ENCODE measurements around the gene HOXA11. TPM values are rescaled to one million over a fixed set of nuclear protein-coding genes. Genes with fewer than 3 reads are reported as not detected.

The HOXA11 gene
- total RNA-seq, 1 donor from 2014 or later: not detected

DNA sequence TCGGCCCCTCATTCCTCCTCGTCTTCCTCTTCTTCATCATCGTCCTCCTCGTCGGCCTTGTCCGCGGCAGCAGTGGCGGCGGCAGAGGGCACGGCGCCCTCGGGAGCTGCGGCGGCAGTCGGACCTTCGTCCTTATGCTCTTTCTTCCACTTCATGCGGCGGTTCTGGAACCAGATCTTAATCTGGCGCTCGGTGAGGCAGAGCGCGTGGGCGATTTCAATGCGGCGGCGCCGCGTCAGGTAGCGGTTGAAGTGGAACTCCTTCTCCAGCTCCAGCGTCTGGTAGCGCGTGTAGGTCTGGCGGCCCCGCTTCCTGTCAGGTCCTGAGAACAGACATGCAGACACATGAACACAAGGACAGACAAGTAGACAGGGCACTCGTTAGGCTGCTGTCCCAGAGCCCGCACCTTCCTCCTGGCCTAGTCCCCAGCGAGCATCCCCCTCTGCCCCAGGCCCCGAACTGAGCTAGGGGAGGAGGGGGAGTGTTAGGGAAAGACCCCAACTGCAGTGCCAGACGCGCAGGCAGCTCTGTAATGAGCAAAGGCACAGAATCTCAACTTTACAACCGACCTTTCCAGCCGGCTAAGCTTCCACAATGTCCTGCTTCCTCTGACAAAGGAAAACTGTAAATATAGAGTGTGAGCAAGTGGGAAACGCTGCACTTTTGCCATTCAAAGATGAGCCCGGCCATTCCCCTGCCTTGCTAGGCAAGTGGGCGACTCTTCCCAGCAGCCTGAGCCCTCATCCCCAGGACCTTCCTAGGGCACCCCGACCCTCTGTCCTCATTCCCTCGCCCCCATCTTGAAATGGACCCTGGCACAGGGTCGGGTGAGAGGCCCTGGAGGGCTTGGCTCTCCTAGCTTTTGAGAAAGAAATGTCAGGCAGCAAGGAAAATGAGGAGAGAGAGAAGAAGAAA lies 29.9 kb downstream of the HOXA11 start:
- intact Hi-C loops (cut with micrococcal nuclease): no loop called here
- DNase-seq: no peak

DNA sequence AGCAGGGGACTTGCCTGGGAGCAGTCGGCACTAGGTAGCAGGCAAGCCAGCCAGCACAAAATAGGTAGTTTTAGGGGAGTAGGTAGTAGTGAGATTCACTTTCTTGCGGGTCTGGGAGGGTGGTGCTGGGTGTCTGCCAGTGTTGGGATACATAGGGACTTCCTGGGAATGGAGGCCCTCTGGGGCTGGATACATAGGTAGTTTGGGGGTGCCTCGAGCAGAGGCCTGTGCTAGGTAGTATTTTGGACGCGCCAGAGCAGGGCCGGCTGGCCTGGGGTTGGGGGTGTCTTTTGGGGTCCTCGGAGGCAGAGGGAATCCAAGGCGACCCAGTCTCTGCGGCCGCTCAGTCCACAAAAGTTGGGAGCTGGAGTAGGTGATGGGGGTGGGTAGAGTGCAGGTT lies 30.7 kb downstream of the HOXA11 start:
- ATAC-seq (no peak), DNase-seq (no peak)
- intact Hi-C loops (cut with micrococcal nuclease): no loop called here

More for the DNA sequence above, 29.9 kb downstream of the HOXA11 start:
- no peak for ATAC-seq

- intact Hi-C loops (cut with micrococcal nuclease): no loop called here
- DNase-seq (no peak), ATAC-seq (no peak)
Observed at GRCh38 chr7:27153526-27153925, 31.5 kb downstream of the HOXA11 start.

GRCh38 chr7:27152816-27153442 lies 32.1 kb downstream of the HOXA11 start:
- intact Hi-C loops (cut with micrococcal nuclease): no loop called here
- no peak for DNase-seq

GRCh38 chr7:27151931-27152815 lies 32.9 kb downstream of the HOXA11 start, which contains the start of gene HOXA3:
TSS of gene HOXA3 (minus strand) at chr7:27152583. CDS start at chr7:27110640, 41,943 bp downstream.
- ATAC-seq: no peak
- DNase-seq: no peak
- intact Hi-C loops (cut with micrococcal nuclease): no loop called here

More at GRCh38 chr7:27152816-27153442, 32.1 kb downstream of the HOXA11 start:
- no peak for ATAC-seq

DNA sequence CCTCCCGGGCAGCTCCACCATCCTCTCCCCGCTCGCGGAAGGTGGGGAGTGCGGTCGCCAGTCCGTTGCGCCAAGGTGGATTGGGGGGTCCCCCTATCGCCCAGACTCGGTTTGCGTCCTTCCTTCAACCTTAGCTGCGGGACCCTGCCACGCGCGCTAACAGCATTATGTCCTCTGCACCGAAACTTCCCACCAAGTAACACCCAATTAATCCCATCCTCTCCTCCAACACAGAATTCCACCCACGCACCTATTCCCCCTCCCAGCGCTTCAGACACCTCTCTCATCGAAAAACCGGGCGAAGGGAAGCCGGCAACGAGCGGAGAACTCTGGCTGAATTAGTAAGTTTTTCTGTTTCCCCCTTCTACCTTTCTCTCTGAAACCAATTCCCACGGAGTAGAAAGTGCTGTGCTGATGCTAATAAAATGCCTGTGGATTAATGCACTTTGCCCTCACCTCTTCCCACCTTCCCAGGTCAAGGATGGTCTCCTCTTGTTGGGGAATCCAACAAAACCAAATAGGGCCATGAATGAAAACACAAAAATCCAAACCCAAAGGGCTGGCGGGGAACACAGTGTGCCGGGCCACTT lies 33.6 kb downstream of the HOXA11 start:
- ATAC-seq: no peak
- no peak for DNase-seq
- intact Hi-C loops (cut with micrococcal nuclease): no loop called here

GRCh38 chr7:27150568-27151340 lies 34.3 kb downstream of the HOXA11 start:
- intact Hi-C loops (cut with micrococcal nuclease): no loop called here
- ATAC-seq: peak; percentile 83
- DNase-seq: peak; percentile 79

DNA sequence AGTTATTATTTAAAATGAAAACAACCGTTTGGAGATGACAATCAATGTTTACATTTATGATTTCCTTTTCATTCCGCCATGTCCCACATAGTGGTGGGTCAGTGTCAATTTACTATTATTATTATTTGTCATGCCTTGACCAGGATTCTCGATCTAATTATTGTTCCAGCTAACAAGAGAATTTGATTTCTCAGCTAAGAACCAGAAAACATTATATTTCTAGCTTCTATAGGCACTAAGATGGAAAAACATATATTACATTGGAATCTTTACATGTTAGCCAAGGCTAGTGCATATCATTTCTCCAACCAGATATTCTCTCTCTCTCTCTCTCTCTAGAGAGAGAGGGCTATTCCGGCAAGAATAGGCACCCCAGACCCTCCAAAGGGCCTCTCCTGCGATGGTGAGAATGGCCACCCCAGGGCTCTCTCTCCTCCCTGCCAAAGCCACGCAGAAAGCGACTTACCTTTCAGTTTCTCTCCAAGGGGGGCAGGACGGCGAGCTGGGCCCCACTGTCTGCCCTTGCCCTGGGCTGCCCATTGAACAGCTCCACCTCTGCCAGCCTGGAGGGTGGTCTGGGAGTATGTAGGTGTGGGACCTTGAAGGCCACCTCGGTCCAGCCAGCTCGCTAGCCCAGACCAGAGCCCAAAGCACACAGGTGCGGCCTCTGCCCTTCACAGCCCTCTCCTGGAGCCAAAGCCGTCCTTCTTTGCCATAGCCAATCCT lies 35.0 kb downstream of the HOXA11 start:
- intact Hi-C loops (cut with micrococcal nuclease): no loop called here
- no peak for ATAC-seq
- no peak for DNase-seq

DNA sequence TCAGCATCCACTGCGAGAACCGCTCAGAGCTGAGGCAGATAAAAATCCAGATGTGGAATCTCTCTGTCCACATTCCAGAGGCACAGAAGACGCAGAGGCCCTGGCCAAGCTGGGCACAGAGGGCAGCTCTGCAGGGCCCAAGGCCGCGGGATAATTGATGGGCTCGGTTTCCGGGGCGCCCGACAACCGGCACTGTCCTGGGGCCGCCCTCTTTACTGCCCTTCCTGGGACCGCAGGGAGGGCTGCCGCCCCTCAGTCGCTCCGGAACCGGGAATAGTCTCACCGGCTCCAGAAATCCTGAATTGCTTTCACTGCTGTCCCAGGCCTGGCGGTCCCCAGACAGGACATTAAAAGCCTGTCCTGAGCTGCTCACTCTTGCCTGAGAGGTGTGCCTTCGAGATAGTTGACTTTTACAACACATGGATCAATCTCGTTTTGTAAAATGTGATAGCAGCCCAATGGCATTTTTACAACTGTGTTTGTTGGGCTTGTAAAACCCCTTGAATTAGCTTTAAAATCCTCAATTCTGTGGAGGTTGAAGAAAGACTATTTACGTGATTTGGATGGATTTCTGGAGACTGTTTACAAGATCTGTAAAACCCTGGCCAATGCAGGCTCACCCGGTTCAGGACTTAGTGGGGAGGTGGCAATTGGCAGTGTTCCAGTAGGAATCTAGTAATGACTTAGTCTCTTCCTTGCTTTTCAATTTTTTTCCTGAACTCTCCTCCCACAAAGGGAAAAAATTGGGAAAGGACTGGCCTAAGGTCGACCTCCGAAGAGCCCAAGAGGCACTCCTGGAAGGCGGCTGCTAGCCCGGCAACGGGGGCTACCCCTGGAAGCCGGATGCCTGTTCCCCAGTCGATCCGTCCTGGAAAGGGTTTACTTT lies 36.0 kb downstream of the HOXA11 start:
- intact Hi-C loops (cut with micrococcal nuclease): no loop called here

GRCh38 chr7:27148031-27148755 lies 36.8 kb downstream of the HOXA11 start:
- no peak for ATAC-seq
- no peak for DNase-seq
- intact Hi-C loops (cut with micrococcal nuclease): no loop called here

More for the DNA sequence above, 36.0 kb downstream of the HOXA11 start:
- DNase-seq (no peak), ATAC-seq (no peak)

DNA sequence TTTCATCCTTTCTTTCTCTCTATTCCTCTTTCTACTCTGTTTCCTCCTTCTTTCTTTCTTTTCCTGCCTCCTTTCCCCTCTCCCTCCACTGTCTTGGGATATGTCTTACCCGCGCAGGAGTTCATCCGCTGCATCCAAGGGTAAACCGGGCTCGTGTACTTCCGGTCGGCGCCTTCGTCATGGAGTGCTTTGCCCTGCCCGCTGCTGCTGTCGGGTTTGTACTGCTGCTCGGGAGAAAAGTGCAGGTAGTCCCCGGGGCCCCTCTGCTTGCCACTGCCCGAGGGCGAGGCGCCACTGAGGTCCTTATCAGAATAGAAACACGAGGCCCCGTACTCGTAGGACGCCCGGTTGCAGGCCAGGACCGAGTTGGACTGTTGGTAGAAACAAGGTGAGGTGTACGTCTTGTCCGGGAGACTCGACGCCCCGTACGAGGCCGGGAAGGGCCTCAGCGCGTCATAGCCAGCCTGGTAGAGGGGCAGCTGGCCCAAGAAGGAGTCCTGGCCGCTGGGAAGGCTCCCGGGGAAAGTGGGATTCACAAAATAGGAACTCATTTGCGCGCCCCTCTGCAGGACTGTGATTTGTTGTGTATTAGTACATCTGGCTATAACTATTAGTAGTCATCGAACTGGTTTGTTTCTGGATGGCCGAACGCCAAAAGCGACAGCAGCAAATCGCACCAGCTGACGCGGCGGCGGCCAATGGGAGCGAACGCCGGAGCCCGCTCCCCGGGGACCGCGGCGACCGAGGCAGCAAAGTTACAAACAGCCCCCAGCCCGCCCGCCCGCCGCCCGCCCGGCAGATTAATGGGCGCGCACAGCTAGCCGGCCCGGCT lies 37.6 kb downstream of the HOXA11 start, which contains the start of gene HOXA6:
Gene HOXA6 (minus strand): TSS at position 576 of the 832 bp plus-strand sequence. CDS start 25 bp downstream, at position 551.
- DNase-seq (no peak), ATAC-seq (no peak)
- intact Hi-C loops (cut with micrococcal nuclease): no loop called here

DNA sequence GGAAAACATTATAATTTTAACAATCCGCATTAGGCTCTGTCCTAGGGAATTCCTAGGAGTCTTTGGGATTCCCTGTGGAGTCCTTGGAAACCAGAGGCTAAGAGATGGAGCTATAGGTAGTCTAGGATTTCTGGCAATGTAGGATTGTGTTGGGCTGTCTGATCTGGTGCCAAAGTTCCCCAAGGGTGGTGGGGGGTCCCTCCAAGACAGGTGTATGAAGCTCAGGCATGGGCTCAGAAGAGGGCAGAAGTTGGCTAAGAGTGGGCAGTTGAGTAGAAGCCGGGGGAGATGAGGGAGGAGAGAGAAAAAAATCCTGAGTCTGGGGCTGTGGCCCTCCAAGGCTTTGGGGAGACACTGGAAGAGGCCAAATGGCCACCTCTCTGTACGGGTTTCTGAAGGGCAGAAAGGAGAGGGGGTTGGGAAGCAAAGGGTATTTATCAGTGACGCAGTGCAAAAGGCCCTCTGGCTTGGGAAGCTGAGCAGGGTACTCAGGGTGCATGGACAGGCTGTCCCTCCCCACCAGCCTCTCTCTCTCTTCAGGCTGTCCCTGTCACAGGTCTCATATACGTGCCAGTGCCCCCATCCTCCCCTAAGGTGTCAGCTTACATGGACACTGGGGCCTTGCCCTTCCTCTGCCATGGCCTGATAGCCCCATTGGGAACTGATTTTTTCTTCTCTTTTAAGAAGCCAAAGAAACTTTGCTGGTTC lies 38.4 kb downstream of the HOXA11 start:
- ATAC-seq: no peak
- DNase-seq: no peak
- intact Hi-C loops (cut with micrococcal nuclease): no loop called here

DNA sequence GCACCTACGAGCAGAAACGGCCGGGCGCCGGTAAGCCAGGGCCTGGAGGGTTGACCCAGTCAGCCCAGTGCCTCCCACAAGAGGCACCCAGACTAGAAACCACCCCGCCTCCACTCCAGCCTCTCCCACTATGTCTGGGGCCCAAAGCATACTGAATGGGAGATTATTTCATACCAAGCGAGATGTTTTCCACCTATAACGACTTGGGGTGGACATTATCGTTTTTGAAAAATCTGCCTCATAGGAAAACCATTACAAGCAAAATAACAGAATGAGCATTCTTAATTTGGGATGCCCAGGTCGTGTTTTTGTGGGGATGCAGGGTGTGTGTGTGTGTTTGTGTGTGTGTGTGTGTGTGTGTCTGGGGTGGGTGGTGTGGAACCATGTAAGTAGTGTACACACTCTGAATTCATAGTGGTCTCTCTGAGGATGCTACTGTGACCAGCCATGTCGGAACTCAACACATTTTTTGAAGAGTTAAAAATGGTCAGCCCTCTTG lies 39.1 kb downstream of the HOXA11 start:
- DNase-seq (no peak), ATAC-seq (no peak)
- intact Hi-C loops (cut with micrococcal nuclease): no loop called here

- DNase-seq (no peak), ATAC-seq (no peak)
- intact Hi-C loops (cut with micrococcal nuclease): no loop called here
Observed at GRCh38 chr7:27145165-27145913, 39.7 kb downstream of the HOXA11 start.

All from left ventricle myocardium superior (tissue), 1 donor.